Kidney (tissue), 14 donors: ENCODE data around the gene KRTAP1-1. TPM values are rescaled to one million over a fixed set of nuclear protein-coding genes. Genes with fewer than 3 reads are reported as not detected.

Experiments used
- DNase-seq, 5 donors: peaks; one replicate each; pipeline ENCODE4 v3.0.0-alpha.2; 2013 to 2020
- FAIRE-seq: peaks from 2 replicates; lab custom pipeline; 2012; peaks lifted over from hg19 to GRCh38; lab: Jason Lieb, UNC
- H3K27ac ChIP-seq, 2 donors: one replicate each; pipeline ENCODE4 v1.7.0; 2013; ENCODE audit warnings: low read depth in 2 of 2, low read length in 2 of 2, inconsistent platforms in 1 of 2
- H3K27me3 ChIP-seq: one replicate; pipeline ENCODE4 v1.7.1; 2013; ENCODE audit warnings: low read length, inconsistent platforms; ENCODE audit not compliant: control insufficient read depth, insufficient read depth
- H3K36me3 ChIP-seq, 3 donors: one replicate each; pipeline versions ENCODE4 v1.7.0 to v1.7.1; 2013; ENCODE audit warnings: low read length in 3 of 3, control low read depth in 1 of 3, inconsistent platforms in 1 of 3; ENCODE audit not compliant: insufficient read depth in 3 of 3, control insufficient read depth in 2 of 3
- H3K4me1 ChIP-seq, 3 donors: one replicate each; pipeline versions ENCODE4 v1.7.0 to v1.7.1; 2013; ENCODE audit warnings: low read length in 3 of 3, inconsistent platforms in 1 of 3, low read depth in 1 of 3; ENCODE audit not compliant: control insufficient read depth in 2 of 3, insufficient read depth in 2 of 3
- H3K4me3 ChIP-seq, 3 donors: one replicate each; pipeline versions ENCODE4 v1.7.0 to v1.8.1; 2013; ENCODE audit warnings: low read length in 3 of 3, control low read depth in 1 of 3, inconsistent platforms in 1 of 3
- H3K9ac ChIP-seq, 3 donors: one replicate each; pipeline versions ENCODE4 v1.7.0 to v1.7.1; 2013; ENCODE audit warnings: low read length in 3 of 3, control low read depth in 1 of 3, inconsistent platforms in 1 of 3
- H3K9me3 ChIP-seq, 3 donors: one replicate each; pipeline versions ENCODE4 v1.7.0 to v1.7.1; 2013; ENCODE audit warnings: low read length in 3 of 3, control low read depth in 1 of 3, inconsistent platforms in 1 of 3; ENCODE audit not compliant: control insufficient read depth in 2 of 3, insufficient read depth in 1 of 3
- intact Hi-C: fragments of 100-400 bp; cut with DNase I; formaldehyde crosslinking; loops from one replicate; pipeline ENCODE4 v1.11.1; 2022
- polyA plus RNA-seq: library from polyadenylated mRNA; stranded (reverse); fragments of 350-450 nt; fragmentation: Illumina TruSeq; extraction: RNeasy Lipid Tissue Mini Kit (QIAGEN cat#74804); gene quantifications from one replicate; pipeline ENCODE4 v1.2.3, GENCODE V29; 2014; ENCODE audit warnings: low read depth, low replicate concordance; ENCODE audit not compliant: insufficient read depth
- total RNA-seq: library from RNA; stranded (reverse); fragmentation: NEBNext Ultra II Directional; extraction: Animal tissue kit (Norgen Biotek cat#: 25700); gene quantifications from one replicate; pipeline ENCODE4 v1.2.1, GENCODE V29; 2021
- TF ChIP-seq, protein P1 (sequence below): IDR thresholded peaks from 3 replicates; pipeline ENCODE4 v1.5.1; 2012; ENCODE audit warnings: mild to moderate bottlenecking, moderate library complexity, borderline replicate concordance; ENCODE audit not compliant: insufficient read depth; ENCODE audit errors: extremely low read depth
- donor health status: control.
- donor health status: control.
- donor health status: control.
- donor health status: control.
- donor health status: control.
- donor health status: DM: yes; HTN: yes; CAD: no.
- donor health status: Normal renal cell carcinoma (clear cell type).

The KRTAP1-1 gene
- total and polyA plus RNA-seq, 2 donors from 2014 or later = not detected

DNA sequence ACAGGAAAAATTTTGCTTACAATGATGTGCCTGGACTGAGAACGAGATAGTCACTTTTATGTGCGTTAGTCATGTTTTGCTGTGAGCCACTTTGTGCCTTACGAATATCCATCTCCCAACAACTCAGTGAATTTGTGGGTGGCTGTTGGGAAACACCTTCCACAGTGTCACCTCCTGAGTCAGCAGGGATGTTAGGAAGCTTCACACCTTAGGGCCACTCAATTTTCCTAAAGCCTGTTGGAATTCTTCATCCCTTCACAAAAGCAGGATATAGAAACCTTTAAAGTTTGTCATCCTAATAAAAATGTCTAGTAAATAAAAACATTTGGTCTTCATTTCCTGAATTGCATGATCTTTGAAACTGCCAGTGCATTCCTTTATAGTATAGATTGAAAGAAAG is 28.1 kb downstream of the KRTAP1-1 start:
- Histone ChIP-seq H3K27me3 (no peaks in the 10 kb centered on the region), H3K9me3 (no peaks in the 10 kb centered on the region), H3K4me3 (no peak overlapping the region), H3K9ac (no peak overlapping the region), H3K4me1 (no peaks in the 10 kb centered on the region), H3K36me3 (no peaks in the 10 kb centered on the region), H3K27ac (no peak overlapping the region)
- FAIRE-seq (no peak), DNase-seq (no peak)
- TF ChIP-seq, protein P1, sequence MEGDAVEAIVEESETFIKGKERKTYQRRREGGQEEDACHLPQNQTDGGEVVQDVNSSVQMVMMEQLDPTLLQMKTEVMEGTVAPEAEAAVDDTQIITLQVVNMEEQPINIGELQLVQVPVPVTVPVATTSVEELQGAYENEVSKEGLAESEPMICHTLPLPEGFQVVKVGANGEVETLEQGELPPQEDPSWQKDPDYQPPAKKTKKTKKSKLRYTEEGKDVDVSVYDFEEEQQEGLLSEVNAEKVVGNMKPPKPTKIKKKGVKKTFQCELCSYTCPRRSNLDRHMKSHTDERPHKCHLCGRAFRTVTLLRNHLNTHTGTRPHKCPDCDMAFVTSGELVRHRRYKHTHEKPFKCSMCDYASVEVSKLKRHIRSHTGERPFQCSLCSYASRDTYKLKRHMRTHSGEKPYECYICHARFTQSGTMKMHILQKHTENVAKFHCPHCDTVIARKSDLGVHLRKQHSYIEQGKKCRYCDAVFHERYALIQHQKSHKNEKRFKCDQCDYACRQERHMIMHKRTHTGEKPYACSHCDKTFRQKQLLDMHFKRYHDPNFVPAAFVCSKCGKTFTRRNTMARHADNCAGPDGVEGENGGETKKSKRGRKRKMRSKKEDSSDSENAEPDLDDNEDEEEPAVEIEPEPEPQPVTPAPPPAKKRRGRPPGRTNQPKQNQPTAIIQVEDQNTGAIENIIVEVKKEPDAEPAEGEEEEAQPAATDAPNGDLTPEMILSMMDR = no peak
- intact Hi-C loops = no loop called here

DNA sequence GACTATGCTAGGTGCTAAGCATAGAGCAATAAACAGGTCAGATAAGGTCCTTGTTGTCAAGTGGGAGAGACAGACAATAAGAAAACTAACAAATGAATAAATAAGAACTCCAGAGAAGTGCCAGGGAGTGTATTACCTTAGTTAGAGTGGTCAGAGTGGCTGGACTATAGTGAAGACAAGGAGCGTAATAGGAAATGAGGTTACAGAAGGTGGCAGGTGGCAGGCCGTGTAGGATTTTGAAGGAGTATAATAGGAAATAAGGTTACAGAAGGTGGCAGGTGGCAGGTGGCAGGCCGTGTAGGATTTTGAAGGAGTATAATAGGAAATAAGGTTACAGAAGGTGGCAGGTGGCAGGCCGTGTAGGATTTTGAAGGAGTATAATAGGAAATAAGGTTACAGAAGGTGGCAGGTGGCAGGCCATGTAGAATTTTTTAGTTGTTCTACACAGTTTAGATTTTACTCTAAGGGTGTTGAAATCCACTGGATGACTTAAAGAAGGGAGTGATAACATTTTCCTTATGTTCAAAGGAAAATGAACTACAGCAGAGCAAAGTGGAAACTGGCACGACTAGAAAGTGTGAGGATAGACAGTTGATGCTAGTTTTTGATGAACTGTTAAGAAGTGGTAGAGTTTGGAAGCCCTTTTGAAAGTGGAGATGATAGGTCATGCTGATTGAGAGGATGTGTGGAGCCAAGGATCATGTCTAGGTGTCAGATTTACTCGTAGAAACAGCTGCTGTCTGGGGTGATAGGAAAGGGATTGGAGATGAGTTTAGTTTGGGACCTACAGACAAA is 28.7 kb downstream of the KRTAP1-1 start:
- Histone ChIP-seq H3K36me3 (no peaks in the 10 kb centered on the region), H3K4me3 (no peak overlapping the region), H3K9me3 (no peaks in the 10 kb centered on the region), H3K9ac (no peak overlapping the region), H3K27me3 (no peaks in the 10 kb centered on the region), H3K4me1 (no peaks in the 10 kb centered on the region), H3K27ac (no peak overlapping the region)
- FAIRE-seq (no peak), DNase-seq (no peak)
- TF ChIP-seq, protein P1 = no peak
- intact Hi-C loops = no loop called here

DNA sequence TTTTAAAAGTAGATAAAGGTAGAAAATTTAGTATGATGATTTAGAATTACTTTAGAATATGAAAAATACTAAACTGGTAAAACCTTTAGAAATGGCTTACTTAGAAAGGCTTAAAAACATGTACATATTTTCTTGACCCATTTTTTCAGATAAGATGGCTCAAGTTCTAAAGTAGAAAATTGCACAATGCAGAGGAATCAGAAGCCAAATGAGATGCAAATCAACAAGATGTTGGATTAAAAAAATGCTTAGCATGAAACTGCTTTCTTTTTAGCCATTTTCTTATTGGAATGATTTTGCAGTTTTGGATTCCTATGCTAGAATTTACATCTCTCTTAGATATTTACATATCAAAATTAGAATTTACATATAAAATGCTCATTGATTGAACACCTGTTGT is 30.8 kb downstream of the KRTAP1-1 start:
- Histone ChIP-seq H3K27ac (no peak overlapping the region), H3K9me3 (no peaks in the 10 kb centered on the region), H3K27me3 (no peaks in the 10 kb centered on the region), H3K4me3 (no peak overlapping the region), H3K4me1 (no peaks in the 10 kb centered on the region), H3K9ac (no peak overlapping the region), H3K36me3 (no peaks in the 10 kb centered on the region)
- TF ChIP-seq, protein P1 = no peak
- intact Hi-C loops = no loop called here
- FAIRE-seq (no peak), DNase-seq (no peak)
